GM12878 (cell line): ENCODE results near the gene PBLD.

Experiments
- CBFB ChIP-seq: IDR thresholded peaks from 2 replicates; pipeline ENCODE4 v1.6.1; 2016; ENCODE audit warnings: antibody characterized with exemption, low read depth
- CREB1 ChIP-seq: IDR thresholded peaks from 2 replicates; pipeline ENCODE4 v1.6.1; 2012; ENCODE audit warnings: low read depth, mild to moderate bottlenecking, inconsistent platforms
- NFIC ChIP-seq: IDR thresholded peaks from 2 replicates; pipeline ENCODE4 v1.6.1; 2012; ENCODE audit warnings: low read depth, mild to moderate bottlenecking, inconsistent platforms, low read length, moderate library complexity
- POLR2A ChIP-seq: IDR thresholded peaks from 2 replicates; pipeline ENCODE4 v1.6.1; 2011; ENCODE audit warnings: low read depth, mild to moderate bottlenecking, low read length
- POLR2AphosphoS5 ChIP-seq: IDR thresholded peaks from 2 replicates; pipeline ENCODE4 v1.6.1; 2011; ENCODE audit warnings: mild to moderate bottlenecking, low read length, inconsistent platforms
- RFX5 ChIP-seq: IDR thresholded peaks from 2 replicates; pipeline ENCODE4 v1.6.1; 2011; ENCODE audit warnings: low read depth, low read length, improper control_type of control experiment
- SUPT20H ChIP-seq: IDR thresholded peaks from 2 replicates; pipeline ENCODE4 v1.6.1; 2011; ENCODE audit warnings: low read depth, mild to moderate bottlenecking, low read length, moderate library complexity, borderline replicate concordance; ENCODE audit not compliant: control insufficient read depth
- TBL1XR1 ChIP-seq: IDR thresholded peaks from 2 replicates; pipeline ENCODE4 v1.6.1; 2012; ENCODE audit warnings: low read depth, low read length, improper control_type of control experiment
- TF ChIP-seq, protein P1 (sequence below), 3 experiments: IDR thresholded peaks in 2 of 3; conservative IDR thresholded peaks in 1 of 3; 2 replicates each; pipeline ENCODE4 v1.5.1; 2011; ENCODE audit warnings: low read depth in 3 of 3, low read length in 3 of 3, mild to moderate bottlenecking in 3 of 3, control low read depth in 2 of 3, moderate library complexity in 2 of 3, inconsistent platforms in 1 of 3, mixed read lengths in 1 of 3; ENCODE audit not compliant: control insufficient read depth in 2 of 3, insufficient read depth in 1 of 3; ENCODE audit errors: extremely low read depth in 1 of 3
- TF ChIP-seq, protein P2 (sequence below): IDR thresholded peaks from 2 replicates; pipeline ENCODE4 v1.6.1; 2012; ENCODE audit warnings: low read length, inconsistent platforms
- TF ChIP-seq, protein P3 (sequence below): fragments of 150-350 bp; IDR thresholded peaks from 2 replicates; pipeline ENCODE4 v1.6.1; 2016; ENCODE audit warnings: low read depth, low read length

DNA sequence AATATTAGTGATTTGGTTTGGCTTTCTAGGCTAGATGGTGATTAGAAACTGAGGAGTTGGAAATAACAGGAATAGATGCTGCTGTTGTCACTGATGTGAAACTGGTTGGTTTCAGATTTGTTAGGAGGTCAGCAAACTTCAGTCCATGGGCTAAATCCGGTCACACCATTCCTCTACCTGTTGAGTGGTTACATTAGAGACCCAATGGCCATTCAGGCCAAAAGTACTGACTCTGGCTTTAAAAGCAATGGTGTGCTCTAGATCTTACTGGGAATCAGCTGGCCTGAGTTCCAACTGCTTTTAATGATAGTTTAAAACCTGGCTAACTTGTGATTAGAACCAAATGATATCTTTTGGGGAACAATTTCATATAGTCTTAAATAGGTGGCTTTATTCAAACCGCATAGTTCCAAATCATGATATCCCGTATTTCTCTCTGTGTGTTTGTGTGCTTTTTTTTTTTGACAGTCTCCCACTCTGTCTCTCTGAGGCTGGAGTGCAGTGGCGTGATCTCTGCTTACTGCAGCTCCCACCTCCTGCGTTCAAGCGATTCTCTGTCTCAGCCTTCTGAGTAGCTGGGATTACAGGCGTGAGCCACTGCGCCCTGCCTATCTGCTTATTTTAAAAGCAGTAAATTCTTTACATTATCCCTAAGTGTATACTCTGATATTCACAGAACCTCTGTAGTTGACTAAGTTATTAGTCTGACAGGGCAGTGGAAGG, 7.8 kb upstream of the PBLD start:
- no peak for TF ChIP-seq RFX5
- no peak for TF ChIP-seq CBFB
- TF ChIP-seq, protein P1, sequence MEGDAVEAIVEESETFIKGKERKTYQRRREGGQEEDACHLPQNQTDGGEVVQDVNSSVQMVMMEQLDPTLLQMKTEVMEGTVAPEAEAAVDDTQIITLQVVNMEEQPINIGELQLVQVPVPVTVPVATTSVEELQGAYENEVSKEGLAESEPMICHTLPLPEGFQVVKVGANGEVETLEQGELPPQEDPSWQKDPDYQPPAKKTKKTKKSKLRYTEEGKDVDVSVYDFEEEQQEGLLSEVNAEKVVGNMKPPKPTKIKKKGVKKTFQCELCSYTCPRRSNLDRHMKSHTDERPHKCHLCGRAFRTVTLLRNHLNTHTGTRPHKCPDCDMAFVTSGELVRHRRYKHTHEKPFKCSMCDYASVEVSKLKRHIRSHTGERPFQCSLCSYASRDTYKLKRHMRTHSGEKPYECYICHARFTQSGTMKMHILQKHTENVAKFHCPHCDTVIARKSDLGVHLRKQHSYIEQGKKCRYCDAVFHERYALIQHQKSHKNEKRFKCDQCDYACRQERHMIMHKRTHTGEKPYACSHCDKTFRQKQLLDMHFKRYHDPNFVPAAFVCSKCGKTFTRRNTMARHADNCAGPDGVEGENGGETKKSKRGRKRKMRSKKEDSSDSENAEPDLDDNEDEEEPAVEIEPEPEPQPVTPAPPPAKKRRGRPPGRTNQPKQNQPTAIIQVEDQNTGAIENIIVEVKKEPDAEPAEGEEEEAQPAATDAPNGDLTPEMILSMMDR (IDR thresholded peaks at IDR 0.05 in 2 of 3, conservative IDR thresholded peaks at IDR 0.05 in 1 of 3; ENCODE audit: control insufficient read depth in 2 of 3, extremely low read depth in 1 of 3, insufficient read depth in 1 of 3, low read depth in 3 of 3, low read length in 3 of 3): no peak
- TF ChIP-seq POLR2A: no peak
- TF ChIP-seq, protein P2, sequence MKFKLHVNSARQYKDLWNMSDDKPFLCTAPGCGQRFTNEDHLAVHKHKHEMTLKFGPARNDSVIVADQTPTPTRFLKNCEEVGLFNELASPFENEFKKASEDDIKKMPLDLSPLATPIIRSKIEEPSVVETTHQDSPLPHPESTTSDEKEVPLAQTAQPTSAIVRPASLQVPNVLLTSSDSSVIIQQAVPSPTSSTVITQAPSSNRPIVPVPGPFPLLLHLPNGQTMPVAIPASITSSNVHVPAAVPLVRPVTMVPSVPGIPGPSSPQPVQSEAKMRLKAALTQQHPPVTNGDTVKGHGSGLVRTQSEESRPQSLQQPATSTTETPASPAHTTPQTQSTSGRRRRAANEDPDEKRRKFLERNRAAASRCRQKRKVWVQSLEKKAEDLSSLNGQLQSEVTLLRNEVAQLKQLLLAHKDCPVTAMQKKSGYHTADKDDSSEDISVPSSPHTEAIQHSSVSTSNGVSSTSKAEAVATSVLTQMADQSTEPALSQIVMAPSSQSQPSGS: no peak
- TF ChIP-seq, protein P3, sequence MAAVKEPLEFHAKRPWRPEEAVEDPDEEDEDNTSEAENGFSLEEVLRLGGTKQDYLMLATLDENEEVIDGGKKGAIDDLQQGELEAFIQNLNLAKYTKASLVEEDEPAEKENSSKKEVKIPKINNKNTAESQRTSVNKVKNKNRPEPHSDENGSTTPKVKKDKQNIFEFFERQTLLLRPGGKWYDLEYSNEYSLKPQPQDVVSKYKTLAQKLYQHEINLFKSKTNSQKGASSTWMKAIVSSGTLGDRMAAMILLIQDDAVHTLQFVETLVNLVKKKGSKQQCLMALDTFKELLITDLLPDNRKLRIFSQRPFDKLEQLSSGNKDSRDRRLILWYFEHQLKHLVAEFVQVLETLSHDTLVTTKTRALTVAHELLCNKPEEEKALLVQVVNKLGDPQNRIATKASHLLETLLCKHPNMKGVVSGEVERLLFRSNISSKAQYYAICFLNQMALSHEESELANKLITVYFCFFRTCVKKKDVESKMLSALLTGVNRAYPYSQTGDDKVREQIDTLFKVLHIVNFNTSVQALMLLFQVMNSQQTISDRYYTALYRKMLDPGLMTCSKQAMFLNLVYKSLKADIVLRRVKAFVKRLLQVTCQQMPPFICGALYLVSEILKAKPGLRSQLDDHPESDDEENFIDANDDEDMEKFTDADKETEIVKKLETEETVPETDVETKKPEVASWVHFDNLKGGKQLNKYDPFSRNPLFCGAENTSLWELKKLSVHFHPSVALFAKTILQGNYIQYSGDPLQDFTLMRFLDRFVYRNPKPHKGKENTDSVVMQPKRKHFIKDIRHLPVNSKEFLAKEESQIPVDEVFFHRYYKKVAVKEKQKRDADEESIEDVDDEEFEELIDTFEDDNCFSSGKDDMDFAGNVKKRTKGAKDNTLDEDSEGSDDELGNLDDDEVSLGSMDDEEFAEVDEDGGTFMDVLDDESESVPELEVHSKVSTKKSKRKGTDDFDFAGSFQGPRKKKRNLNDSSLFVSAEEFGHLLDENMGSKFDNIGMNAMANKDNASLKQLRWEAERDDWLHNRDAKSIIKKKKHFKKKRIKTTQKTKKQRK: no peak
- TF ChIP-seq TBL1XR1: no peak
- no peak for TF ChIP-seq NFIC
- peak; percentile 40; the same call in 1 of the 2 replicates for TF ChIP-seq POLR2AphosphoS5
- TF ChIP-seq CREB1: no peak
- no peak for TF ChIP-seq SUPT20H
